Right lobe of liver (tissue), 6 donors: Measurements from ENCODE around the gene SUCLG2. TPM values are rescaled to one million over a fixed set of nuclear protein-coding genes. Genes with fewer than 3 reads are reported as not detected.
A peak's percentile ranks its signal among the peaks of the same experiment; 100 is the strongest.

Experiments used
- ATAC-seq, 4 donors: fragments of 200-7000 bp; cut with Tn5 transposase; one replicate each; pipeline ENCODE4 v1.9.1; 2020; ENCODE audit warnings: mild to moderate bottlenecking in 4 of 4, moderate library complexity in 4 of 4
- DNase-seq, 3 donors: peaks; one replicate each; pipeline ENCODE4 v3.0.0-alpha.2; 2020
- H3K27ac ChIP-seq, 3 donors: fragments of 200-600 bp; one replicate each; pipeline ENCODE4 v1.8.0; 2022
- H3K27me3 ChIP-seq, 2 donors: fragments of 200-600 bp; one replicate each; pipeline ENCODE4 v1.8.0; 2022
- H3K36me3 ChIP-seq, 4 donors: fragments of 200-600 bp; sonication (generic) in 1 of 4; one replicate each; pipeline versions ENCODE4 v1.5.1 to v1.8.0; 2017 to 2022; ENCODE audit warnings: control low read depth in 1 of 4
- H3K4me1 ChIP-seq, 4 donors: fragments of 200-600 bp; sonication (generic) in 1 of 4; one replicate each; pipeline versions ENCODE4 v1.5.1 to v1.8.0; 2017 to 2022; ENCODE audit warnings: control low read depth in 1 of 4
- H3K4me3 ChIP-seq, 3 donors: fragments of 200-600 bp; one replicate each; pipeline ENCODE4 v1.8.0; 2022
- H3K9me3 ChIP-seq, 4 donors: fragments of 200-600 bp; sonication (generic) in 1 of 4; one replicate each; pipeline versions ENCODE4 v1.5.1 to v1.8.0; 2017 to 2022; ENCODE audit warnings: control low read depth in 1 of 4
- POLR2A ChIP-seq: fragments of 450-650 bp; IDR thresholded peaks from one replicate; pipeline ENCODE4 v1.6.1; 2017; ENCODE audit warnings: antibody characterized with exemption, mild to moderate bottlenecking
- WGBS: methylation state at CpG from one replicate; pipeline ENCODE4 v1.1.6; 2018; ENCODE audit warnings: low coverage, low lambda C conversion rate; ENCODE audit not compliant: insufficient coverage; ENCODE audit errors: missing lambda C conversion rate; 5-methylcytosine and 5-hydroxymethylcytosine counted together
- intact Hi-C, 2 donors: fragments of 100-400 bp; cut with DNase I; formaldehyde crosslinking; loops; one replicate each; pipeline versions ENCODE4 v1.11.2 to v1.14.1; 2022
- total RNA-seq, 6 experiments: library from RNA; depleted of rRNA in 2 of 6; stranded (reverse); fragments of >200 nt in 2 of 6; fragmentation: NEBNext Ultra II Directional in 3 of 6; extraction: Animal tissue kit (Norgen Biotek cat#: 25700) in 3 of 6; gene quantifications; one replicate each; pipeline versions ENCODE4 v1.1.0 to v1.2.4, GENCODE V29; 2016 to 2023
- TF ChIP-seq, protein P1 (sequence below), 4 donors: fragments of 200-600 bp in 3 of 4; fragments of 450-650 bp in 1 of 4; IDR thresholded peaks; one replicate each; pipeline versions ENCODE4 v1.5.1 to v1.8.0; 2016 to 2022; ENCODE audit warnings: antibody characterized with exemption in 4 of 4, mild to moderate bottlenecking in 2 of 4
- donor health status: DM: no; HTN: yes; CAD: no.
- donor health status: DM: no; HTN: no; CAD: no.
- donor health status: DM: no; HTN: no; CAD: no.
- donor health status: DM: no; HTN: yes; CAD: no.
- donor health status: DM: no; HTN: yes; CAD: no.

SUCLG2 gene
- total RNA-seq, 6 experiments from 2014 or later: 138 to 167 (median 158) TPM

GRCh38 chr3:67655364-67656121 lies 1.1 kb upstream of the SUCLG2 start:
- no peak for ATAC-seq
- 50% methylated on average over 11 of the region's 24 CpGs for WGBS
- peak in 2 of 3 donors; percentile 33 to 53 for DNase-seq
- TF ChIP-seq, protein P1, sequence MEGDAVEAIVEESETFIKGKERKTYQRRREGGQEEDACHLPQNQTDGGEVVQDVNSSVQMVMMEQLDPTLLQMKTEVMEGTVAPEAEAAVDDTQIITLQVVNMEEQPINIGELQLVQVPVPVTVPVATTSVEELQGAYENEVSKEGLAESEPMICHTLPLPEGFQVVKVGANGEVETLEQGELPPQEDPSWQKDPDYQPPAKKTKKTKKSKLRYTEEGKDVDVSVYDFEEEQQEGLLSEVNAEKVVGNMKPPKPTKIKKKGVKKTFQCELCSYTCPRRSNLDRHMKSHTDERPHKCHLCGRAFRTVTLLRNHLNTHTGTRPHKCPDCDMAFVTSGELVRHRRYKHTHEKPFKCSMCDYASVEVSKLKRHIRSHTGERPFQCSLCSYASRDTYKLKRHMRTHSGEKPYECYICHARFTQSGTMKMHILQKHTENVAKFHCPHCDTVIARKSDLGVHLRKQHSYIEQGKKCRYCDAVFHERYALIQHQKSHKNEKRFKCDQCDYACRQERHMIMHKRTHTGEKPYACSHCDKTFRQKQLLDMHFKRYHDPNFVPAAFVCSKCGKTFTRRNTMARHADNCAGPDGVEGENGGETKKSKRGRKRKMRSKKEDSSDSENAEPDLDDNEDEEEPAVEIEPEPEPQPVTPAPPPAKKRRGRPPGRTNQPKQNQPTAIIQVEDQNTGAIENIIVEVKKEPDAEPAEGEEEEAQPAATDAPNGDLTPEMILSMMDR (IDR thresholded peaks at IDR 0.05): no peak
- no peak for TF ChIP-seq POLR2A
- Histone ChIP-seq H3K4me1 (peaks cover 0 to 16% (median 0%) of the 10 kb centered on the region in 4 donors), H3K27ac (peak overlapping the region in 2 of 3 donors; percentile 99), H3K27me3 (no peaks in the 10 kb centered on the region), H3K9me3 (no peaks in the 10 kb centered on the region), H3K4me3 (peak overlapping the region in 2 of 3 donors; percentile 94 to 96), H3K36me3 (no peaks in the 10 kb centered on the region)
- intact Hi-C loops: no loop called here

GRCh38 chr3:67654844-67655177 lies 399 bp upstream of the SUCLG2 start:
- ATAC-seq: peak in 3 of 4 donors; percentile 34 to 52 (median 36)
- intact Hi-C loops: no loop called here
- Histone ChIP-seq H3K36me3 (no peaks in the 10 kb centered on the region), H3K27ac (peak overlapping the region; percentile 99), H3K4me1 (peaks cover 0 to 23% (median 1%) of the 10 kb centered on the region in 4 donors), H3K4me3 (peak overlapping the region; percentile 94 to 96 (median 96)), H3K27me3 (no peaks in the 10 kb centered on the region), H3K9me3 (no peaks in the 10 kb centered on the region)
- no CpG with 5 or more reads among the region's 11 CpGs for WGBS
- TF ChIP-seq POLR2A: no peak
- TF ChIP-seq, protein P1 (IDR thresholded peaks at IDR 0.05): no peak
- DNase-seq: no peak

DNA sequence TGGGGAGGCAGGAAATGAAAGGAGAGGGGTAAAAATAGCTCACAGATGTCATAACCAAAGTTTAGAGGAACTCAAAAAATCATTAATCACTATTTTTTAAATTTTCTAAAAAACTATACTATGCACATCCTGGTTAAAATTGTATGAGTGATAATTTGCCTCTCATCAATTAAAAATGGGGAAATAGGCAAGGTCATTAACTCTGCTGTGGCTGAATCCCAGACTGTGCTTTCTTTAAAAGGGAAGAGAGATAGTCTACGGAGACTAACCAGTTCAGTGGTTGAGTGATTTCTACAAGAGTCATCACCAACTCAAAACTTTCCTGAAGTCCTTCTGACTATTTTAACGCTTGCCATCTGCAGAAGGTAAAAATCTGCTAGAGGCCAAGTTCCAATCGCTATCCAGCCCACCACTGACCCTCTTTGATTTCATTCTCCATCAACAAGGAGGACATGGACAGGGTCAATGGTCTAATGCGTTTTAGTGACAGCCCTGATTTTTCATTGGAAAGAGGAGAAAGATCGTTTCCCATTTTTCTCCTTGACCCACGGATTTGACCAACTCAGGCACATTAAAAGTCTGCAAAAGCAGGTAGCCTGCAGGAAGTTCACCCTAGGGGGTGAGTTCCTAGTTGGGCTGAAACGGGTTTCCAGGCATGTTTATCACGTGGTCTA lies 850 bp downstream of the SUCLG2 start:
- intact Hi-C loops: no loop called here
- DNase-seq (no peak), ATAC-seq (peak; percentile 32 to 53 (median 50))
- 4% methylated on average over 8 of the region's 8 CpGs for WGBS
- peak overlapping the region; percentile 99 for H3K27ac ChIP-seq
- H3K36me3 ChIP-seq: no peaks in the 10 kb centered on the region
- TF ChIP-seq, protein P1 (IDR thresholded peaks at IDR 0.05): no peak
- TF ChIP-seq POLR2A: no peak
- peaks cover 0 to 35% (median 8%) of the 10 kb centered on the region in 4 donors for H3K4me1 ChIP-seq
- H3K27me3 ChIP-seq: no peaks in the 10 kb centered on the region
- H3K4me3 ChIP-seq: peak overlapping the region; percentile 94 to 96 (median 96)
- H3K9me3 ChIP-seq: no peaks in the 10 kb centered on the region

GRCh38 chr3:67650084-67650483 lies 4.3 kb downstream of the SUCLG2 start:
- Histone ChIP-seq H3K27ac (peak overlapping the region; percentile 26 to 88 (median 71)), H3K4me1 (peaks cover 0 to 54% (median 19%) of the 10 kb centered on the region in 4 donors), H3K4me3 (no peak overlapping the region), H3K36me3 (no peaks in the 10 kb centered on the region), H3K9me3 (no peaks in the 10 kb centered on the region), H3K27me3 (no peaks in the 10 kb centered on the region)
- TF ChIP-seq, protein P1 (IDR thresholded peaks at IDR 0.05): no peak
- TF ChIP-seq POLR2A: peak; percentile 63
- intact Hi-C loops: no loop called here
- WGBS: 46% methylated on average over 2 of the region's 2 CpGs
- DNase-seq: peak in 2 of 3 donors; percentile 28 to 58
- no peak for ATAC-seq
